GM12801 (cell line): ENCODE data around the gene SHROOM1.

Source experiments
- TF ChIP-seq, protein P1 (sequence below): IDR thresholded peaks from one replicate; pipeline ENCODE4 v1.5.1; 2011; ENCODE audit warnings: control low read depth; ENCODE audit not compliant: insufficient read length; ENCODE audit errors: extremely low read depth

Gene SHROOM1

DNA sequence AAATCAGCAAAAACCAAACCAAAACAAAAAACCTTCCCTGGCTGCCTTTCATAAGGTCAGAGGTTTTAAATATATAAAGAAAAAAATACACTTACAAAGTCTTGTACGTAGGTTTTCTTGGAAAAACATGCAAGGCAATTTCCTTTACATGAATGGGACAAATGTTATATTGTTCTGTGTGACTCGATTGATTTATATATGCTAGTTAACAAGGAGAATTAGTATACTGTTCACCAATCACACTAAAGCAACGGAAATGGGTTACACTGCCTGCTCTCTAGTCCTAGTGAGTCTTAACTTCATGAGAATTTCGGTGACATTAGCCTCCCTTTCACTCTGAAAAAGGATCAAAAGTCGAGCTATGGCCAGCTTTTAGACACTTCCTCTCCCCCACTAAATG, 30.3 kb upstream of the SHROOM1 start:
- TF ChIP-seq, protein P1, sequence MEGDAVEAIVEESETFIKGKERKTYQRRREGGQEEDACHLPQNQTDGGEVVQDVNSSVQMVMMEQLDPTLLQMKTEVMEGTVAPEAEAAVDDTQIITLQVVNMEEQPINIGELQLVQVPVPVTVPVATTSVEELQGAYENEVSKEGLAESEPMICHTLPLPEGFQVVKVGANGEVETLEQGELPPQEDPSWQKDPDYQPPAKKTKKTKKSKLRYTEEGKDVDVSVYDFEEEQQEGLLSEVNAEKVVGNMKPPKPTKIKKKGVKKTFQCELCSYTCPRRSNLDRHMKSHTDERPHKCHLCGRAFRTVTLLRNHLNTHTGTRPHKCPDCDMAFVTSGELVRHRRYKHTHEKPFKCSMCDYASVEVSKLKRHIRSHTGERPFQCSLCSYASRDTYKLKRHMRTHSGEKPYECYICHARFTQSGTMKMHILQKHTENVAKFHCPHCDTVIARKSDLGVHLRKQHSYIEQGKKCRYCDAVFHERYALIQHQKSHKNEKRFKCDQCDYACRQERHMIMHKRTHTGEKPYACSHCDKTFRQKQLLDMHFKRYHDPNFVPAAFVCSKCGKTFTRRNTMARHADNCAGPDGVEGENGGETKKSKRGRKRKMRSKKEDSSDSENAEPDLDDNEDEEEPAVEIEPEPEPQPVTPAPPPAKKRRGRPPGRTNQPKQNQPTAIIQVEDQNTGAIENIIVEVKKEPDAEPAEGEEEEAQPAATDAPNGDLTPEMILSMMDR: no peak

DNA sequence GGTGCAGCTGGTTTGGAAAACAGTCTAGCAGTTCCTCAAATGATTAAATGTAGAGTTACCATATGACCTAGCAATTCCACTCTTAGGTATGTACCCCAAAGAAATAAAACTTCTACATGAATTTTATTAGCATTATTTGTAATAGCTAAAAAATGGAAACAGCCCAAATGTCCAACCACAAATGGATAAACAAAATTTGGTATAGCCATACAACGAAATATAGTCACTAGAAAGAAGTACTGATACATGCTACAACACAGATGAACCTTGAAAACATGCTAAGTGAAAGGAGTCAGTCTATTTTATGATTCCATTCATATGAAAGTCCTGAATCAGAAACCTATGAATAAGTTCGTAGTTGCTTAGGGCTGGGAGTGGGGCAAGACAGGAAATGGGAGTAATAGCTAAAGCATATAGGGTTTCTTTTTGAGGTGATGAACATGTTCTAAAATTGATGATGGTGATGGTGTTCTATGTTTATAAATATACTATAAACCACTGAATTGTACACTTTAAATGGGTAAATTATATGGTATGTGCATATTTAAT, 29.5 kb upstream of the SHROOM1 start:
- TF ChIP-seq, protein P1: no peak

DNA sequence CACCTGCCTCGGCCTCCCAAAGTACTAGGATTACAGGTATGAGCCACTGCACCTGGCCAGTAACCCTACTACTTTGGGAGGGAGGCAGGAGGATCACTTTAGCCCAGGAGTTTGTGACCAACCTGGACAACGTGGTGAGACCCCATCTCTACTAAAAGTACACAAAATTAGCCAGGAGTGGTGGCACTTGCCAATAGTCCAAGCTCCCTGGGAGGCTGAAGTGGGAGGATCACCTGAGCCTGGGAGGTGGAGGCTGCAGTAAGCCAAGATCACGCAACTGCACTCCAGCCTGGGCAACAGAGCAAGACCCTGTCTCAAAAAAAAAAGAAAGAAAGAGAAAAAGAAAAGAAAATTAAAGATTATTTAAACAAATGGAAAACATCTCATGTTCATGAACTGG, 25.6 kb upstream of the SHROOM1 start:
- TF ChIP-seq, protein P1: no peak

DNA sequence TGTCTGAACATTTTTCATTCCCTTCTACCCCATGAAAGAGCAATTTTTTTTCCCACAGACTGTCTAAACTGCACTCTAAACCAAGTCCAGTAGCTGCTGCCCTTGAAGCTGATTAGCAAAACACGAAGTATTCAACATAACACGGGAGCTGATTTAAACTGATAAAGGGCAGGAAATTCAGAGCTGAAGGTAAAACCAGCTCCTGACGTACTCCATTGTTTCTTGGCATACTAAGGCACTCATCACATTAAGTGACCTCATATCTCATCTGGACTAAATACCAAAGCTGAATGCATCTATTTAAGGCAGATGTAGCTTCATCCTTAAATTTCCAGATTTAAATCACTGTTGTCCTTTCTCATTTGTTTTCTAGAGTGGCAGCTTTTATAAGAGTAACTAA, 23.9 kb upstream of the SHROOM1 start:
- TF ChIP-seq, protein P1: no peak

DNA sequence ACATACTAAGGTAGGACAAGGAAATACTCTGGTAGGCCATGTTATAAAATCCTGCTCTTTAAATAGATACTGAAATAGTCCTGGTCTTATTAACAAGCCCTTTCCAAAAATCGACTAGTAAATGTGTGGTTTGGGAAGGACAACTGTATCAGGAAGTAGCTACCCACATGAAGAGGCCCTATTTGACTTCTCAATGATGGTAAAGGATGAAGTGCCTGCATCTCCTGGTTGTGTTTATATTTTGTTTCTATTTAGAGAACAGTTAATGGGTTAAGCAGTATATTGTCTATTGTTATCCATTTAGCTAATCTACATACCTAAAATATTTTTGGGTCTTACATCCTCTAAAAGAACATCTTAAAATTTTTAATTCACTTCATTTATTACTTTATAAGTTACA, 23.3 kb upstream of the SHROOM1 start:
- TF ChIP-seq, protein P1: no peak

DNA sequence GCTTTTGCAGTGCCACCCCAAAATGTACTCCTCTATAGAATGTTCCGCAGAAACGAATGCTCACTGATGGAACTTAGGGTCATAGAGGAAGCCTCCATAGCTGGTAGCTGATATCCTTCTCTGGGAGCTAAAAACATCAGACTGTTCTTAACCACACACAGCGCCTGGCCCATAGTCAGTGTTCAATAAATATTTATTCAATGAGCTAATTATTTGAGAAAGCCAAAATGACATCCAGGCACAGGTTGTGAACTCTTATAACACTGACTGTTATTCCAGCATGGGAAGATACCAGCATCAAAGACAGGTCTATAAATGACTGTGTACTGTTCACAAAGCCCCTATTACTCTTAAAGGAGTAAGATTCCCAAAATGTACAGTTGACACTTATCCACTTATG, 22.9 kb upstream of the SHROOM1 start:
- TF ChIP-seq, protein P1: no peak

DNA sequence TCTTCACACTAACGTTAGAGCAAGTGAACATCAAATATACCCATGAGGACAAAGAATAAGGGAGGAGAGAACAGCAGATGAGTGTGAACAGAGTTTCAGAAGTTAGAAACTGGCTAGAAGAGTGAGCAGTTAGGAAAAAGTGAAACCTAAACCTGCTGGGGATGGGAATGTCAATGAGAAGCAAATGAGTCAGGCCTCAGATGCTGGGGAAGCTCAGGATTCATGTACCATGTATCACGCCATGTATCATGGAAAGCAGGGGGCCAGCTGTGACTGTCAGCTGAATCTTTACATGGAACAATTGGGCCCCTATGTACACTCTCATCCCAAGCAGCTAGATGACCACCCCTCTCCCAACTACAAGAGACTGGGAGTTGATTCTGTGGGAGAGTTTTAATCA, 19.6 kb upstream of the SHROOM1 start:
- TF ChIP-seq, protein P1: no peak
